HUES48 (cell line): ENCODE results near the gene LIMD2.
"Not testable (repeated sequence)": the region's sequence is repeated elsewhere in the genome, so short reads cannot be mapped to it uniquely, and the experiment has no call there.

Source experiments
- H3K27ac ChIP-seq: one replicate; pipeline ENCODE4 v1.7.0; 2013; ENCODE audit warnings: low read depth, low read length, inconsistent platforms
- H3K27me3 ChIP-seq: 2 replicates; pipeline ENCODE4 v1.6.1; 2013; ENCODE audit warnings: mild to moderate bottlenecking, low read length; ENCODE audit not compliant: control insufficient read depth, insufficient read depth
- H3K36me3 ChIP-seq: 2 replicates; pipeline ENCODE4 v1.6.1; 2013; ENCODE audit warnings: low read length; ENCODE audit not compliant: control insufficient read depth, insufficient read depth
- H3K4me1 ChIP-seq: 2 replicates; pipeline ENCODE4 v1.6.1; 2013; ENCODE audit warnings: mild to moderate bottlenecking, low read length; ENCODE audit not compliant: control insufficient read depth, insufficient read depth
- H3K4me3 ChIP-seq: 2 replicates; pipeline ENCODE4 v1.5.1; 2013; ENCODE audit warnings: mild to moderate bottlenecking, low read depth, low read length
- H3K9ac ChIP-seq: 2 replicates; pipeline ENCODE4 v1.6.1; 2013; ENCODE audit warnings: mild to moderate bottlenecking, low read depth, low read length, moderate library complexity
- H3K9me3 ChIP-seq: 2 replicates; pipeline ENCODE4 v1.6.1; 2013; ENCODE audit warnings: low read length; ENCODE audit not compliant: control insufficient read depth, insufficient read depth

The LIMD2 gene

GRCh38 chr17:63699638-63700527 is at the start of gene LIMD2:
Gene LIMD2 (minus strand): TSS chr17:63700125. CDS start chr17:63699298, 827 bp downstream.
- peak within 1 kb of the TSS; percentile 69 for H3K4me3 ChIP-seq
- H3K9me3 ChIP-seq: no peaks in the 10 kb centered on the region
- peaks cover 19% of the 10 kb centered on the region; the same call in 1 of the 2 replicates for H3K4me1 ChIP-seq
- H3K9ac ChIP-seq: peak within 1 kb of the TSS; percentile 83
- H3K27ac ChIP-seq: peak within 1 kb of the TSS; percentile 88
- H3K27me3 ChIP-seq: no peaks in the 10 kb centered on the region
- peaks cover 32% of the 10 kb centered on the region for H3K36me3 ChIP-seq

DNA sequence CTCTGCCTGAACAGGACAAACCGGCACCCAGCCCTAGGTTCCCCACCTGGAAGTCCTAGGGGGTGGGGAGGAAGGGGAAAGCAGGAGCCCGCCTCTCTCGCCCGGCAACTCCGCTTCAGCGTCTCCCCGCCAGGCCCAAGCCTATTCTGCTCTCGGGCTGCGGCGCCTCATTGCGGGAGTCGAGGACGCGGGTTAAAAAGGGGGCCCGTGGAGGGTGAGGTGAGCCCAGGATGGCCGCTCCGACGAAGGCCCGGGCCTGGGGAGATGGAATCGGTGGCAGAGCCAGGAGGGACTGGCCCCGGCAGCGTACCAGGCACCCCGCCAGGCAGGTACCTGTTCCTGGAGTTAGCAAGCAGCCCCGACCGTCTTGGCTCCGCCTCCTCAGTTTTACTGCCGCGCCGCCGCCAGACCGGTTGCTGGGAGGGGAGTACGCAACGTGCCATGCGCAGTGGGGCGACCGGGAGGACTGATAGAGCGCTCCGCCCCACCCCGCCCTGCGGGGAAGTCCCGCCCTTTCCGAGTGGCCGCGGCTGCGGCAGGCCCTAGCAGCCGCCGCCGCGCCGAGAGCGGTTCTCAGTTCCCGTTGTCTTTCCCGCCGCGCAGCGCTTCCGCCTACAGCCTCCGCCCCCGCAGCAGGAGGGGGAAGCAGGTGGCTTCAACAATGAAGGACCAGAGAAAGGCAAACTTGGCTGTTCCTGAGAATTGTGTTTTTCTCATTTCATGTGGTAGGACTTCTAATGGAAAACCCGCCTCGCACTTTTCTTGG is 41.7 kb upstream of the LIMD2 start, which contains the start of gene STRADA:
Gene STRADA, minus strand, starts transcription at position 392 of the 766 bp plus-strand sequence. CDS start 13,430 bp downstream, outside the sequence.
- Histone ChIP-seq H3K36me3 (peaks cover 13% of the 10 kb centered on the region), H3K27ac (peak within 1 kb of the TSS; percentile 97), H3K9me3 (no peaks in the 10 kb centered on the region), H3K9ac (peak within 1 kb of the TSS; percentile 87), H3K4me1 (peaks cover 11% of the 10 kb centered on the region; the same call in 1 of the 2 replicates), H3K27me3 (no peaks in the 10 kb centered on the region), H3K4me3 (peak within 1 kb of the TSS; percentile 93)

DNA sequence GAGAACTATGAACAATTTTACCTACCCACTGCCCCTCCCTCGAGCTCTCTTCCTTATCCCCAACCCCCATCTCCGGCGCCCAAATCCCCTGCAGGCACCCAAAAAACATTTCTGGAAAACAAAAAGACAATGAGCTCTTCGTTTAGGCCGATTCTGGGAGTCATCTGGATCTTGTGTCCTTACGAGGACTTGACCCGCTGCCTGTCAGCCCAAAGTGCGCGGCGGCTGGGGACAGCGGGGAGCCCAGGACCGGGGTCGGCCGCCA is 41.1 kb upstream of the LIMD2 start:
- Histone ChIP-seq H3K36me3 (peaks cover 8% of the 10 kb centered on the region), H3K9ac (peak overlapping the region; percentile 87), H3K27me3 (no peaks in the 10 kb centered on the region), H3K9me3 (no peaks in the 10 kb centered on the region), H3K4me1 (peaks cover 11% of the 10 kb centered on the region; the same call in 1 of the 2 replicates), H3K4me3 (peak overlapping the region; percentile 93), H3K27ac (peak overlapping the region; percentile 97)

GRCh38 chr17:63740464-63741142 is 40.7 kb upstream of the LIMD2 start:
- Histone ChIP-seq H3K27me3 (no peaks in the 10 kb centered on the region), H3K27ac (peak overlapping the region; percentile 97)

DNA sequence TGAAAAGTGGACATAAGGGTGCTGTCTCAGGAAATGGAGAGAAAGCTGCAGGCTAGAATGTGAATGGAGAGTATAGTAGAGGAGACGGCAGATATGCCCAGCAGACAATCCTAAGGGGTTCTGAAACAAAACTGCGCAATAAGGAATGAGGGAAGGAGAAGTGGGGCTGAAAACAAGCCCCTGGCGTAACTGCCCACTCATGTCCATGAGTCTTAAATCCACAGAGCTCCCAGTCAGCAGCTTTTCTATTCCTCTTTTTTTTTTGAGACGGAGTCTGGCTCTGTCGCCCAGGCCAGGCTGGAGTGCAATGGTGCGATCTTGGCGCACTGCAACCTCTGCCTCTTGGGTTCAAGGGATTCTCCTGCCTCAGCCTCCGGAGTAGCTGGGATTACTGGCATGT is 35.8 kb upstream of the LIMD2 start:
- Histone ChIP-seq H3K36me3 (peaks cover 5% of the 10 kb centered on the region; the same call in 1 of the 2 replicates), H3K4me1 (peaks cover 7% of the 10 kb centered on the region; the same call in 1 of the 2 replicates), H3K4me3 (no peak overlapping the region), H3K27ac (no peak overlapping the region), H3K9me3 (no peaks in the 10 kb centered on the region), H3K27me3 (no peaks in the 10 kb centered on the region), H3K9ac (no peak overlapping the region)

More at GRCh38 chr17:63740464-63741142, 40.7 kb upstream of the LIMD2 start:
- peak overlapping the region; percentile 93 for H3K4me3 ChIP-seq
- peaks cover 11% of the 10 kb centered on the region; the same call in 1 of the 2 replicates for H3K4me1 ChIP-seq
- H3K9ac ChIP-seq: peak overlapping the region; percentile 87
- no peaks in the 10 kb centered on the region for H3K9me3 ChIP-seq
- peaks cover 3% of the 10 kb centered on the region for H3K36me3 ChIP-seq

DNA sequence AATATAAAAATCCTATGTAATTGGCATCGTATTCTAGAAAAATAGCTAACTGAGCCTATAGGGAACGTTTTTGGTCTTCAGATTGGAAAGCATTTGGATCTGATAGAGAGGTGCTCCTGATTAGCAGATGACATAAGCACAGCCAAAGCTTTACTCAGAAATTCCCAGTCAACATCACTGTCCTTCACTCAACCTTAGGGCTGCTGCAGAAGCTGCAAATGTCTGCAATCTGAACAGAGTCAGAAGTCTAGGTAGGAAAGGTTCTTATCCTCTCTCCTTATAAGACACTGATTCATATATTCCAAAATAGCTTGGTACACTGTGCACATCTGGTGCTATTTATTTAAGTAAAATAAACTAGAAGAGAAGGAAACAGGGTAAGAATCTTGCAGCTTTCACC is 22.5 kb upstream of the LIMD2 start:
- Histone ChIP-seq H3K9me3 (no peaks in the 10 kb centered on the region), H3K9ac (no peak overlapping the region), H3K27ac (no peak overlapping the region), H3K4me3 (no peak overlapping the region), H3K36me3 (peaks cover 22% of the 10 kb centered on the region), H3K27me3 (no peaks in the 10 kb centered on the region), H3K4me1 (no peaks in the 10 kb centered on the region)

DNA sequence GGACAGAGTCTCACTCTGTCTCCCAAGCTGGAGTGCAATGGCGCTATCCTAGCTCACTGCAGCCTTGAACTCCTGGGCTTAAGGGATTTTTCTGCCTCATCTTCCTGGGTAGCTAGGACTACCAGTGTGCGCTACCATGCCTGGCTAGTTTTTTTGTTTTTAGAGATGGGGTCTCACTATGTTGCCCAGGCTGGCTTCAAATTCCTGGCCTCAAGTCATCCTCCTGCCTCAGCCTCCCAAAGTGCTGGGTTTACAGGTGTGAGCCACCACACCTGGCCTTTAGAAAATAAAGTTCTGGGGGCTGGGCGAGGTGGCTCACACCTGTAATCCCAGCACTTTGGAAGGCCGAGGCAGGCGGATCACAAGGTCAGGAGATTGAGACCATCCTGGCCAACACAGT is 20.3 kb upstream of the LIMD2 start:
- H3K4me1 ChIP-seq, H3K4me3 ChIP-seq, H3K27ac ChIP-seq, H3K9ac ChIP-seq, H3K27me3 ChIP-seq, H3K9me3 ChIP-seq: not testable (repeated sequence)
- H3K36me3 ChIP-seq: peaks cover 14% of the 10 kb centered on the region; the same call in 1 of the 2 replicates

DNA sequence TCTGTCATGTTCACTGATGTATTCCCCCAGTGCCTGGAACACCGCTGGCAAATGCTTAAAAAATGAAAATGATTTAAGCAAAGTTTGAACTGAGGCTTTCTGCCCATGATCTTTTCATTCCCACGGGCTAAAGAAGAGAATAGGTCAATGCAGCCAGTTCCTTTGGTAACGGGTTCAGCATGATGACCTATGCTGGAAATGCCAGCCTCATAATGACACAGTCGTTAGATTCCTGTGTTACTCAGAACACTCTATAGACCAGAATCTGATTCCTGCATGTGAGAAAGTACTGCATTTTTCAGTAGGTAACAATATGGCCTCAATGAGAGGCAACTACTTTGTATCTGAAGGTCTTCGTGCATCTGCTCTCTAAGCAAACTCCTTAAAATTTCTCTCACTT is 19.1 kb upstream of the LIMD2 start:
- Histone ChIP-seq H3K4me1 (no peaks in the 10 kb centered on the region), H3K36me3 (peaks cover 14% of the 10 kb centered on the region; the same call in 1 of the 2 replicates)

DNA sequence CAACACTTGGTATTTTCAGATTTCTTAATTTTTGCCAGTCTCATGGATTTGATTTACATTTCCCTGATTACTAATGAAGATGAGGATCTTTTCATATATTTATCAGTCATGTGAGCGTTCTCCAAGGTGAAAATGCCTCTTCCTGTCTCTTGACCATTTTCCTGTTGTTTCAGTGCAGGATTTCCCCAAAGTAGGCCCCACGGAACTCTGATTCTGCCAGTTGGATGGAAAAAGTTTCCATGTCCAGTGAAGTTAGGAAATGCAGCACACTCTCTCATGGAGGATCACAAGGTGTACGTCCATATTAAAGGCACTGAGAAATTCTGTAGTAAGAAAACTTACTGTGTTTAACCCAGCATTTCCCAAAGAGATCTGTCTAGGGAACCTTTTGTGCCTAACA is 16.5 kb upstream of the LIMD2 start:
- no peak overlapping the region for H3K4me3 ChIP-seq
- no peaks in the 10 kb centered on the region for H3K9me3 ChIP-seq
- H3K27ac ChIP-seq: no peak overlapping the region
- H3K27me3 ChIP-seq: no peaks in the 10 kb centered on the region
- no peaks in the 10 kb centered on the region for H3K4me1 ChIP-seq
- peaks cover 25% of the 10 kb centered on the region for H3K36me3 ChIP-seq
- no peak overlapping the region for H3K9ac ChIP-seq

More for the DNA sequence above, 19.1 kb upstream of the LIMD2 start:
- Histone ChIP-seq H3K4me3 (no peak overlapping the region), H3K27me3 (no peaks in the 10 kb centered on the region), H3K27ac (no peak overlapping the region), H3K9ac (no peak overlapping the region), H3K9me3 (no peaks in the 10 kb centered on the region)

DNA sequence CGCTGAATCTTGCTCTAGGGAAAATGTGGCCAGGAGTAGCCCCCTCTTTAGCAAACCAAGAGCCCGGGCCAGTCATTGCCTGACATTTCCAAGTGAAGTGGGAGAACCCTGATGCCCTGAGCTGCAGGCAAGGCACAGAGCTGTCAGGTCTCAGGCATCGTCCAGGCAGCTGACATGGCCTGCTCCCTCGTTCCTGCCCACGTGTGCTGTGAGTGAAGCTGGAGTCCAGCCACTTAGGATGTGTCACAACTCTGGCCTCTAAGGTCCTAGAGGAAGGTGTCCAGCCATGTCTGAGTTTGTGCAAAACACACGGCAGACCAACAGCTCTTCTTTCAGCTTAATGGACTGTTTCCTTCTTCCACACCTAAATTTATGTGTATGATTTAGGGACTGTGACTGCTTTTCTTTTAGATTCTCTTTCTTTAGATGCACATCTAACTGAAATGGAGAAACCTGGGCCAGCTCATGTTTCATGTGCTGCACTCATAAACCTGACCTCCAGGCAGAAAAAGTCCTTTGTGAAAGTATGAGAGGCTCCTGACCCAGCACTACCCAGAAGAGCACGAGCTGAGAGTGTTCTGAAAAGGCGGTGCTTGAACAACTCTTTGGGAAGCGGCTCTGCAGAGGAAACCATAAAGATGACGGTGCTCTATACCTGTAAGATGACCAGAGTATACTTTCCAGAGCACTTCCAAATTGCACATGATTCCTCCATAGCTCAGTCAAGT is 14.8 kb upstream of the LIMD2 start:
- Histone ChIP-seq H3K27ac (no peak overlapping the region), H3K9me3 (no peaks in the 10 kb centered on the region), H3K27me3 (no peaks in the 10 kb centered on the region), H3K4me1 (no peaks in the 10 kb centered on the region), H3K4me3 (no peak overlapping the region), H3K36me3 (peaks cover 34% of the 10 kb centered on the region), H3K9ac (no peak overlapping the region)
